Right lobe of liver (tissue), 4 donors: ENCODE measurements around the gene IRF2.

Source experiments
- CTCF ChIP-seq, 4 donors: fragments of 200-600 bp in 3 of 4; fragments of 450-650 bp in 1 of 4; IDR thresholded peaks; one replicate each; pipeline versions ENCODE4 v1.5.1 to v1.8.0; 2016 to 2022; ENCODE audit warnings: antibody characterized with exemption in 4 of 4, mild to moderate bottlenecking in 2 of 4
- POLR2A ChIP-seq: fragments of 450-650 bp; IDR thresholded peaks from one replicate; pipeline ENCODE4 v1.6.1; 2017; ENCODE audit warnings: antibody characterized with exemption, mild to moderate bottlenecking
- donor health status: DM: no; HTN: no; CAD: no.
- donor health status: DM: no; HTN: no; CAD: no.
- donor health status: DM: no; HTN: yes; CAD: no.

GRCh38 chr4:184437565-184438265 lies 36.6 kb downstream of the IRF2 start:
- TF ChIP-seq CTCF (IDR thresholded peaks at IDR 0.05) (no peak), POLR2A (no peak)
